KMS-11 (cell line): ENCODE measurements around the gene AFF3.

Experiments used
- H2AFZ ChIP-seq: fragments of 200-600 bp; sonication (generic); 2 replicates; pipeline ENCODE4 v1.6.1; 2016; ENCODE audit warnings: antibody characterized with exemption, mixed run types, low read depth
- H3K27ac ChIP-seq: fragments of 200-600 bp; sonication (generic); 2 replicates; pipeline ENCODE4 v1.6.1; 2016; ENCODE audit warnings: mild to moderate bottlenecking, mixed run types
- H3K27me3 ChIP-seq: fragments of 200-600 bp; sonication (generic); 2 replicates; pipeline ENCODE4 v1.6.1; 2017; ENCODE audit warnings: mild to moderate bottlenecking, low read depth, mixed run types, moderate library complexity; ENCODE audit not compliant: insufficient read depth
- H3K36me3 ChIP-seq: fragments of 200-600 bp; sonication (generic); 2 replicates; pipeline ENCODE4 v1.6.1; 2017; ENCODE audit warnings: mild to moderate bottlenecking, mixed run types; ENCODE audit not compliant: insufficient read depth
- H3K4me1 ChIP-seq: fragments of 200-600 bp; sonication (generic); 2 replicates; pipeline ENCODE4 v1.6.1; 2016; ENCODE audit warnings: mild to moderate bottlenecking, low read depth, mixed run types; ENCODE audit not compliant: poor library complexity, severe bottlenecking
- H3K4me2 ChIP-seq: fragments of 200-600 bp; sonication (generic); 2 replicates; pipeline ENCODE4 v1.7.0; 2016; ENCODE audit warnings: mild to moderate bottlenecking, mixed run types
- H3K4me3 ChIP-seq: fragments of 200-600 bp; sonication (generic); IDR thresholded peaks from 2 replicates; pipeline ENCODE4 v1.6.1; 2017; ENCODE audit warnings: low read depth, low read length, mixed read lengths; ENCODE audit not compliant: insufficient read depth
- H3K79me2 ChIP-seq: fragments of 200-600 bp; sonication (generic); 2 replicates; pipeline ENCODE4 v1.6.1; 2016; ENCODE audit warnings: low read depth, mixed run types; ENCODE audit not compliant: insufficient read depth
- H3K9ac ChIP-seq: fragments of 200-600 bp; sonication (generic); 2 replicates; pipeline ENCODE4 v1.6.1; 2016; ENCODE audit warnings: mild to moderate bottlenecking, mixed run types
- H4K20me1 ChIP-seq: fragments of 200-600 bp; sonication (generic); 2 replicates; pipeline ENCODE4 v1.6.1; 2016; ENCODE audit warnings: mild to moderate bottlenecking, mixed run types; ENCODE audit not compliant: insufficient read depth
- TF ChIP-seq, protein P1 (sequence below): fragments of 200-600 bp; sonication (generic); conservative IDR thresholded peaks from 2 replicates; pipeline ENCODE4 v1.6.1; 2017; ENCODE audit warnings: low read depth, mild to moderate bottlenecking, antibody characterized with exemption, low read length, moderate library complexity, mixed read lengths

Gene AFF3

DNA sequence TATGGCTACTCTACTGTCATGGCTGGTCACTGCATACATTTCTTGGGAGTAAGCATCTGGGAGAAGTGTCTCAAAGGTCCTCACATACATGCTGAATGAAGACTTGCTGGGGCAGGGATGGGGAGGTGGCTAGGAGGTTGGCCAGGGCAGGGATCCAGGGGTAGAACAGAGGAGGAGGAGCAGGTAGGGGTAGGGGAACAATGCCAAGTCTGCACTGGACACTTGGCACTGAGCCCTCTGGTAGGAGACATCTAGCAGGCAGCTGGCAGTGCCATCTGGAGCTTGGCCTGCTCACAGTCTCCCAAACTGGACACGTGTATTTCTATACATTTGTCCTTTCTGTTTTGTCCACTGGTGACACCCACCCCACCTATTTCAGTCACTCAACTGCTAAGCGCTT lies 589.9 kb downstream of the AFF3 start:
- H3K36me3 ChIP-seq = no peaks in the 10 kb centered on the region
- H3K9ac ChIP-seq = no peak overlapping the region
- H3K4me2 ChIP-seq = no peak overlapping the region
- H3K27me3 ChIP-seq = no peaks in the 10 kb centered on the region
- H3K4me1 ChIP-seq = no peaks in the 10 kb centered on the region
- no peaks in the 10 kb centered on the region for H3K79me2 ChIP-seq
- no peak overlapping the region for H2AFZ ChIP-seq
- no peak overlapping the region for H3K4me3 ChIP-seq
- no peaks in the 10 kb centered on the region for H4K20me1 ChIP-seq
- TF ChIP-seq, protein P1, sequence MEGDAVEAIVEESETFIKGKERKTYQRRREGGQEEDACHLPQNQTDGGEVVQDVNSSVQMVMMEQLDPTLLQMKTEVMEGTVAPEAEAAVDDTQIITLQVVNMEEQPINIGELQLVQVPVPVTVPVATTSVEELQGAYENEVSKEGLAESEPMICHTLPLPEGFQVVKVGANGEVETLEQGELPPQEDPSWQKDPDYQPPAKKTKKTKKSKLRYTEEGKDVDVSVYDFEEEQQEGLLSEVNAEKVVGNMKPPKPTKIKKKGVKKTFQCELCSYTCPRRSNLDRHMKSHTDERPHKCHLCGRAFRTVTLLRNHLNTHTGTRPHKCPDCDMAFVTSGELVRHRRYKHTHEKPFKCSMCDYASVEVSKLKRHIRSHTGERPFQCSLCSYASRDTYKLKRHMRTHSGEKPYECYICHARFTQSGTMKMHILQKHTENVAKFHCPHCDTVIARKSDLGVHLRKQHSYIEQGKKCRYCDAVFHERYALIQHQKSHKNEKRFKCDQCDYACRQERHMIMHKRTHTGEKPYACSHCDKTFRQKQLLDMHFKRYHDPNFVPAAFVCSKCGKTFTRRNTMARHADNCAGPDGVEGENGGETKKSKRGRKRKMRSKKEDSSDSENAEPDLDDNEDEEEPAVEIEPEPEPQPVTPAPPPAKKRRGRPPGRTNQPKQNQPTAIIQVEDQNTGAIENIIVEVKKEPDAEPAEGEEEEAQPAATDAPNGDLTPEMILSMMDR = no peak
- H3K27ac ChIP-seq = no peak overlapping the region

DNA sequence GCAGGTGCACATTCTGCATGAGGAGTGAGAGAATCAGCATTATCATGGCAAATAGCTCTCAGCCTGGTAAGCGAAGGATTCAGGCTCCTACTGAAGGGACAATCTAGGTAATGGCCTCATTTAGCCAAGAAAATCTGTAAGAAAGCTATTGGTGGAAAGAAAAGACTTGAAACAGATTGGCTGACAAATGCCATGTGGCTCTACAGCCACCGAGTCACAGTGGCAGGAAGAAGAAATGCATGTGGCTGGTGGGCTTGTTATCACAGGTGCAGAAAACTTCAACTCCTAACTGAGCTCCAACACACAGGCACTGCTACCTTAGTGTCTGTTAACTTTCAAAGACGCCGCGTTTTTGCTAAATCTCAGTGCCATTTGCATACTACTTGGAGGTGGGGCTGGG lies 592.0 kb downstream of the AFF3 start:
- Histone ChIP-seq H3K9ac (no peak overlapping the region), H3K4me3 (no peak overlapping the region), H2AFZ (no peak overlapping the region), H3K4me2 (no peak overlapping the region), H3K27me3 (no peaks in the 10 kb centered on the region), H3K27ac (no peak overlapping the region), H3K4me1 (no peaks in the 10 kb centered on the region), H3K79me2 (no peaks in the 10 kb centered on the region), H3K36me3 (no peaks in the 10 kb centered on the region), H4K20me1 (no peaks in the 10 kb centered on the region)
- TF ChIP-seq, protein P1 = no peak

DNA sequence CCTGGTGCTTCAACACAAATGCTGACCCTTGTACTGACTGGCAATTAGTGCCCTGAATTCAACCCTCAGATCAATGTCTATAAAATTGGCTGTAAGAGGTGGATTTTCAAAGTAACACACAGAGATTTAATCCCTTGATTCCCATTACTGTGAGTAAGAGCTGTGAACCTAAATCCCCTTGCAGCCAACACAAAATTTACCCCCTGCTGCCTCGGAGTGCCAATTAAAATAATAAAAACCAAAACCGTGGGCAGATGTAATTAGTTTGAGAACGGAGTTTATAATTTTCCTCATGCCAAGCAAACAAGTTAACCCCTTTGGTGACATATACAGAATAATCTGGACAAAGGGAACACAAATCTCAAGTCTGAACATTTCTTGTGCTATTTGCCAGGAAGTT lies 596.8 kb downstream of the AFF3 start:
- no peak overlapping the region for H2AFZ ChIP-seq
- TF ChIP-seq, protein P1 = no peak
- H3K27ac ChIP-seq = no peak overlapping the region
- no peaks in the 10 kb centered on the region for H3K36me3 ChIP-seq
- H3K4me1 ChIP-seq = no peaks in the 10 kb centered on the region
- no peaks in the 10 kb centered on the region for H3K27me3 ChIP-seq
- no peak overlapping the region for H3K9ac ChIP-seq
- H3K4me3 ChIP-seq = no peak overlapping the region
- H4K20me1 ChIP-seq = no peaks in the 10 kb centered on the region
- no peaks in the 10 kb centered on the region for H3K79me2 ChIP-seq
- H3K4me2 ChIP-seq = no peak overlapping the region

DNA sequence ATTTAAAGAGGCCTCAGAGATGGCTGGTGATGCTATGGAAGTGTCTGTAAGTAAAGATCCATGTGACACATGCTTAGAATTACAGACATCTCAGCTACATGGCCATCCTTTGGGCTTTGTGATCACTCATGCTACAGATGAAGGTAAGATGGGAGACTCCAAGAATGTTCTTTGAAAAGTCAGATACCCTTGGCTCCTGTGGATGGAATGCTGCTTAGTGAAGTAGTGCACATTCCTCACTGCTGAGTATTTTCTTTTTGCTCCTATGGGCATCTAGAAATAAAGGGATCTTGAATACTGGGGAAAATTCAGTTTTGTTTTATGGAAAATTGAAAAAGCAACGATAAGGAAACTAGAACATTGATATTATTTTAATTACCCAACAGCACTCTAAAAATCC lies 597.3 kb downstream of the AFF3 start:
- H3K4me3 ChIP-seq = no peak overlapping the region
- H3K27ac ChIP-seq = no peak overlapping the region
- no peak overlapping the region for H3K9ac ChIP-seq
- no peak overlapping the region for H3K4me2 ChIP-seq
- H3K27me3 ChIP-seq = no peaks in the 10 kb centered on the region
- H4K20me1 ChIP-seq = no peaks in the 10 kb centered on the region
- no peaks in the 10 kb centered on the region for H3K4me1 ChIP-seq
- H2AFZ ChIP-seq = no peak overlapping the region
- H3K36me3 ChIP-seq = no peaks in the 10 kb centered on the region
- TF ChIP-seq, protein P1 = no peak
- no peaks in the 10 kb centered on the region for H3K79me2 ChIP-seq

DNA sequence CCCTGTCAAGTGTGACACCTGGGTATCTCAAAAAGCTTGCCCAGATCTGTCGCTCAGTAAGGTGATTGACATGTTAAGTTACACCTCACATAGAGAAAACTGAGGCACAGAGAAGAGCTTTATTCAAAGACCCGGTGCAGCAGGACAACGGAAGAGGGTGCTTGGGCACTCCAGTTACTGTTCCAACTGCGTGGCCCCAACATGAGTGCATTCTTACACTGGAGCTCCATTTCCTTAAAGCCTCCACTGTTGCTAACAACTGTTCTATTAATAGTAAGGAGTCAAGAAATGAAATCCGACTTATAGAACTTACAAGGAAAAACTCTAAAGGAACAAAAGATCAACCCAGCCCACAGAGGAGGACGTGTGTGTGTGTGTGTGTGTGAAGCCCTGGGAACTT lies 597.8 kb downstream of the AFF3 start:
- H3K36me3 ChIP-seq = no peaks in the 10 kb centered on the region
- H3K4me3 ChIP-seq = no peak overlapping the region
- H2AFZ ChIP-seq = no peak overlapping the region
- H3K4me2 ChIP-seq = no peak overlapping the region
- H3K27ac ChIP-seq = no peak overlapping the region
- H3K27me3 ChIP-seq = no peaks in the 10 kb centered on the region
- no peaks in the 10 kb centered on the region for H3K79me2 ChIP-seq
- TF ChIP-seq, protein P1 = no peak
- no peaks in the 10 kb centered on the region for H4K20me1 ChIP-seq
- no peaks in the 10 kb centered on the region for H3K4me1 ChIP-seq
- no peak overlapping the region for H3K9ac ChIP-seq
